Glutamatergic neuron (in vitro differentiated cells): ENCODE data around the gene CHAC2. TPM values are rescaled to one million over a fixed set of nuclear protein-coding genes. Genes with fewer than 3 reads are reported as not detected.
"Not testable (repeated sequence)": the region's sequence is repeated elsewhere in the genome, so short reads cannot be mapped to it uniquely, and the experiment has no call there.

Experiments
- DNase-seq: peaks from one replicate; pipeline ENCODE4 v3.0.0; 2022
- H3K27ac Mint-ChIP-seq: one replicate; pipeline ENCODE4 v1.8.0; 2020; ENCODE audit warnings: mild to moderate bottlenecking, mixed read lengths, inconsistent platforms; ENCODE audit not compliant: unreplicated experiment
- H3K27me3 Mint-ChIP-seq: one replicate; pipeline ENCODE4 v1.8.0; 2020; ENCODE audit warnings: mild to moderate bottlenecking, moderate library complexity, mixed read lengths, inconsistent platforms; ENCODE audit not compliant: unreplicated experiment
- H3K36me3 Mint-ChIP-seq: one replicate; pipeline ENCODE4 v1.8.0; 2020; ENCODE audit warnings: mild to moderate bottlenecking, mixed read lengths, inconsistent platforms; ENCODE audit not compliant: unreplicated experiment
- H3K4me1 Mint-ChIP-seq: one replicate; pipeline ENCODE4 v1.8.0; 2020; ENCODE audit warnings: mild to moderate bottlenecking, low read depth, mixed read lengths, inconsistent platforms; ENCODE audit not compliant: unreplicated experiment
- H3K4me3 Mint-ChIP-seq: one replicate; pipeline ENCODE4 v1.8.0; 2020; ENCODE audit warnings: mild to moderate bottlenecking, mixed read lengths, inconsistent platforms; ENCODE audit not compliant: unreplicated experiment
- H3K9me3 Mint-ChIP-seq: one replicate; pipeline ENCODE4 v1.8.0; 2020; ENCODE audit warnings: mild to moderate bottlenecking, moderate library complexity, mixed read lengths, inconsistent platforms; ENCODE audit not compliant: unreplicated experiment
- long read RNA-seq: library from polyadenylated mRNA; unstranded; transcript quantifications from one replicate; pipeline ENCODE4 v2.0.0, GENCODE V29; 2020; ENCODE audit not compliant: unreplicated experiment
- total RNA-seq: library from RNA; stranded (reverse); fragmentation: NEBNext Ultra II Directional; extraction: Animal tissue kit (Norgen Biotek cat#: 25700); gene quantifications from one replicate; pipeline ENCODE4 v1.2.1, GENCODE V29; 2021; ENCODE audit not compliant: unreplicated experiment
- TF ChIP-seq, protein P1 (sequence below): fragments of 200-600 bp; sonication (generic); IDR thresholded peaks from one replicate; pipeline ENCODE4 v1.5.0; 2021; ENCODE audit not compliant: partially characterized antibody, unreplicated experiment

The CHAC2 gene
- 1.7 TPM for total RNA-seq
- long read RNA-seq, partial matches to known transcripts = 0 of 2 reads
- long read RNA-seq, other reads (novel, unspliced or antisense) = 0 of 2 reads

DNA sequence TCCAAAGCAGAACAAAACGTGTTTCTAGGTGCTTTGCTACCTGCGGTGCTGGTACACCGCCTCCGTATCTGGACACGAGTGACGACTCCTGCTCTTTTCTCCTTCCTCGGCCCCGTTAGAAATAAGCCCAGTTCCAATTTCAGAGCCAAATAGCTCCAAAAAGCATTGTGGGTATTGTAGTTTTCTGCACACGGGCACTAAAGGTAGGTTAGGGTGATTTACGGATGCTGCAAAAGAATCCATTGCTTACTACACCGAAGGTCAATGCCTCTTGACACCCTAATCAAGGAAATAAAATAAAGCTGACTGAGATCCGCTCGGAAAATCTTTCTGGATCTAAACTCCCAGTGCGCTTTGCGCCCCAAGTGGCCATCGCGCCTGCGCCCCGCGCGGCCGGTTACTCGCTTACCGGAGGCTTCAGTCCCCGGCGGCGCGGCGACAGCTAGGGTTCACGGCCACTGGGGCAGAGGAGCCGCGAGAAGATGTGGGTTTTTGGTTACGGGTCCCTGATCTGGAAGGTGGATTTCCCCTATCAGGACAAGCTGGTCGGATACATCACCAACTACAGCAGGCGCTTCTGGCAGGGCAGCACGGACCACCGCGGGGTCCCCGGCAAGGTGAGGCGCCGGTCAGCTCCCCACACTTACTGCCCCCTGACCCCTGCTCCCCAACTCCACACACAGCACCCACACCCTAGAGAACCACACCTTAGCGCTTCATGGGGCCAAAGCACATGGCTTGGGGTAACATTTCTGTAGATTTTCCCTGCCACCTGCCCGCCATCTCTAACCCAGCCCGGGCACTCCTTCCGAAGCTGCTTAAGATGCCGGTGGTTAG lies at the start of gene CHAC2:
TSS of gene CHAC2 (plus strand) at position 400 of the 837 bp plus-strand sequence. CDS start at position 483, 83 bp downstream.
- no peaks in the 10 kb centered on the region for H3K36me3 Mint-ChIP-seq
- H3K4me3 Mint-ChIP-seq = peak within 1 kb of the TSS; percentile 96
- peaks cover 1% of the 10 kb centered on the region for H3K4me1 Mint-ChIP-seq
- H3K9me3 Mint-ChIP-seq = peaks cover 2% of the 10 kb centered on the region
- H3K27ac Mint-ChIP-seq = peak within 1 kb of the TSS; percentile 91
- TF ChIP-seq, protein P1, sequence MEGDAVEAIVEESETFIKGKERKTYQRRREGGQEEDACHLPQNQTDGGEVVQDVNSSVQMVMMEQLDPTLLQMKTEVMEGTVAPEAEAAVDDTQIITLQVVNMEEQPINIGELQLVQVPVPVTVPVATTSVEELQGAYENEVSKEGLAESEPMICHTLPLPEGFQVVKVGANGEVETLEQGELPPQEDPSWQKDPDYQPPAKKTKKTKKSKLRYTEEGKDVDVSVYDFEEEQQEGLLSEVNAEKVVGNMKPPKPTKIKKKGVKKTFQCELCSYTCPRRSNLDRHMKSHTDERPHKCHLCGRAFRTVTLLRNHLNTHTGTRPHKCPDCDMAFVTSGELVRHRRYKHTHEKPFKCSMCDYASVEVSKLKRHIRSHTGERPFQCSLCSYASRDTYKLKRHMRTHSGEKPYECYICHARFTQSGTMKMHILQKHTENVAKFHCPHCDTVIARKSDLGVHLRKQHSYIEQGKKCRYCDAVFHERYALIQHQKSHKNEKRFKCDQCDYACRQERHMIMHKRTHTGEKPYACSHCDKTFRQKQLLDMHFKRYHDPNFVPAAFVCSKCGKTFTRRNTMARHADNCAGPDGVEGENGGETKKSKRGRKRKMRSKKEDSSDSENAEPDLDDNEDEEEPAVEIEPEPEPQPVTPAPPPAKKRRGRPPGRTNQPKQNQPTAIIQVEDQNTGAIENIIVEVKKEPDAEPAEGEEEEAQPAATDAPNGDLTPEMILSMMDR = peak; percentile 65
- DNase-seq = peak; percentile 91
- H3K27me3 Mint-ChIP-seq = peaks cover 2% of the 10 kb centered on the region

DNA sequence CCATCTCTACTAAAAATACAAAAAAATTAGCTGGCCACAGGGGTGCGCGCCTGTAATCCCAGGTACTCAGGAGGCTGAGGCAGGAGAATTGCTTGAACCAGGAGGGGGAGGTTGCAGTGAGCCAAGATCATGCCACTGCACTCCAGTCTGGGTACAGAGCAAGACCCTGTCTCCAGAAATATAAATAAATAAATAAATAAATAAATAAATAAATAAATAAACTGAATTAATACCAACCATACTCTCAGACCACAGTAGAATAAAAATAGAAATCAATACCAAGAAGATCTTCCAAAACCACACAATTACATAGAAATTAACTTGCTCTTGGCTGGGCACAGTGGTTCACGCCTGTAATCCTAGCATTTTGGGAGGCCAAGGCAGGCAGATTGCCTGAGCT lies 46.7 kb upstream of the CHAC2 start:
- H3K27ac Mint-ChIP-seq, DNase-seq, H3K4me1 Mint-ChIP-seq, H3K36me3 Mint-ChIP-seq, H3K4me3 Mint-ChIP-seq, H3K27me3 Mint-ChIP-seq, H3K9me3 Mint-ChIP-seq: not testable (repeated sequence)

DNA sequence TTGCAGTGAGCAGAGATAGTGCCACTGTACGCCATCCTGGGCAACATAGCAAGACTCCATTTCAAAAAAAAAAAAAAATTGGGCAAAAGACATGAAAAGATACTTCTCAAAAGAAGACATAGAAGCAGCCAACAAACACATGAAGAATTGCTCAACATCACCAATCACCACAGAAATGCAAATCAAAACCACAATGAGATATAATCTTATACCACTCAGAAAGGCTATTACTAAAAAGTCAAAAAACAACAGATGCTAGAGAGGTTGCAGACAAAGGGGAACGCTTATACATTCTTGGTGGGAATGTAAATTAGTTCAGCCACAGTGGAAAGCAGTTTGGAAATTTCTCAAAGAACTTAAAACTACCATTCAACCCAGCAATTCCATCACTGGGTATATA lies 43.1 kb upstream of the CHAC2 start:
- H3K27me3 Mint-ChIP-seq = no peaks in the 10 kb centered on the region
- H3K9me3 Mint-ChIP-seq = no peaks in the 10 kb centered on the region
- H3K36me3 Mint-ChIP-seq = no peaks in the 10 kb centered on the region
- H3K4me3 Mint-ChIP-seq = no peak overlapping the region
- H3K27ac Mint-ChIP-seq = no peak overlapping the region
- DNase-seq = no peak
- no peaks in the 10 kb centered on the region for H3K4me1 Mint-ChIP-seq
- TF ChIP-seq, protein P1 = no peak

DNA sequence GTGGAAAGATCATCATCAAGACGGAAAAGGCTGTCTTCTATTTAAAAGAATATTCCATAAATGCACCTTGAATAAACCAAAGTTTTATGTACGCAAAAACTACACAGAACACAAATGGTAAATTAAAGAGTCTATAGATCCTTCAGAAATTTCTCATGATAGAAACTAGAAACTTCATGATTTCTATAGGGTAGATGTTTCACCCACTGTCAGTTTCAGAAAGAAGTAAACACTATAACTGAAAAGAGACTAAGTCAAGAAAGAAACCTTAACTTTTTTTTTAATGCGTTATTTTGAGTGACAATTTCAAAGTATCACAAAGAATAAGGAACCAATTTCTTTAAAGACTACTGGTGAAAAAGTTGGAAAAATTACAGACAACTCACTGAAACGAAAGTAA lies 41.9 kb upstream of the CHAC2 start:
- no peaks in the 10 kb centered on the region for H3K4me1 Mint-ChIP-seq
- H3K4me3 Mint-ChIP-seq = no peak overlapping the region
- no peaks in the 10 kb centered on the region for H3K9me3 Mint-ChIP-seq
- H3K27me3 Mint-ChIP-seq = no peaks in the 10 kb centered on the region
- H3K36me3 Mint-ChIP-seq = peaks cover 8% of the 10 kb centered on the region
- TF ChIP-seq, protein P1 = no peak
- no peak overlapping the region for H3K27ac Mint-ChIP-seq
- no peak for DNase-seq

DNA sequence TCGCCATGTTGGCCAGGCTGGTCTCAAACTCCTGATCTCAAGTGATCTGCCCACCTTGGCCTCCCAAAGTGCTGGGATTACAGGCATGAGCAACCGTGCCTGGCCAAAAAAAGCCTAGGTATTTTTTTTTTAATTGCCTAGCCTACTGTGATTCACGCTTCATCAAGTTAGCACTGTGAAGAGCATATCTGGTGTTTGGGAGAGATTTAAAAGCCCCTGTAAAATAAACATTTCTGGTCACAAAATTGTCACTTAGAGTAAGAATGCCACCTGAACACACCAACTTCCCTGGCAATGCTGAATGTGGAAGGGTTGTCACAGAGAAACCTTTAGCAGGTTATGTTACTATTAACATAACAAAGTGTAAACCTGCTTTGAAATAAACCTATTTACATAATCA lies 39.7 kb upstream of the CHAC2 start:
- H3K27me3 Mint-ChIP-seq = no peaks in the 10 kb centered on the region
- H3K9me3 Mint-ChIP-seq = no peaks in the 10 kb centered on the region
- no peak overlapping the region for H3K4me3 Mint-ChIP-seq
- no peak for DNase-seq
- H3K4me1 Mint-ChIP-seq = no peaks in the 10 kb centered on the region
- H3K36me3 Mint-ChIP-seq = peaks cover 8% of the 10 kb centered on the region
- no peak overlapping the region for H3K27ac Mint-ChIP-seq
- TF ChIP-seq, protein P1 = no peak
